Loucy (cell line): ENCODE measurements around the gene SKIC8.

Experiments
- H2AFZ ChIP-seq: fragments of 200-600 bp; sonication (generic); 2 replicates; pipeline ENCODE4 v1.6.0; 2016; ENCODE audit warnings: antibody characterized with exemption, mild to moderate bottlenecking, low read length, moderate library complexity
- H3F3A ChIP-seq: fragments of 200-600 bp; 2 replicates; pipeline ENCODE4 v1.6.0; 2016; ENCODE audit warnings: antibody characterized with exemption, low read depth, mild to moderate bottlenecking
- H3K27me3 ChIP-seq: fragments of 200-600 bp; sonication (generic); 2 replicates; pipeline ENCODE4 v1.6.1; 2014; ENCODE audit warnings: low read length, mild to moderate bottlenecking; ENCODE audit not compliant: insufficient read depth, poor library complexity, severe bottlenecking
- H3K36me3 ChIP-seq: fragments of 200-600 bp; sonication (generic); 2 replicates; pipeline ENCODE4 v1.6.1; 2016; ENCODE audit warnings: low read length; ENCODE audit not compliant: insufficient read depth
- H3K4me1 ChIP-seq: fragments of 200-600 bp; sonication (generic); 2 replicates; pipeline ENCODE4 v1.5.1; 2014; ENCODE audit warnings: low read length, mild to moderate bottlenecking; ENCODE audit not compliant: insufficient read depth, poor library complexity, severe bottlenecking
- H3K4me2 ChIP-seq: fragments of 200-600 bp; sonication (generic); 2 replicates; pipeline ENCODE4 v1.6.0; 2014; ENCODE audit warnings: antibody characterized with exemption, low read length, low read depth, mild to moderate bottlenecking; ENCODE audit not compliant: poor library complexity, severe bottlenecking
- H3K4me3 ChIP-seq: fragments of 200-600 bp; sonication (generic); 2 replicates; pipeline ENCODE4 v1.5.1; 2014; ENCODE audit warnings: low read length, mild to moderate bottlenecking, mixed read lengths; ENCODE audit not compliant: poor library complexity, severe bottlenecking
- H3K79me2 ChIP-seq: fragments of 200-600 bp; sonication (generic); 2 replicates; pipeline ENCODE4 v1.6.1; 2014; ENCODE audit warnings: low read length; ENCODE audit not compliant: insufficient read depth
- H3K9ac ChIP-seq: fragments of 200-600 bp; sonication (generic); 2 replicates; pipeline ENCODE4 v1.6.0; 2014; ENCODE audit warnings: mild to moderate bottlenecking, low read depth, low read length, moderate library complexity; ENCODE audit not compliant: poor library complexity, severe bottlenecking
- H3K9me2 ChIP-seq: fragments of 200-600 bp; sonication (generic); replicated peaks from 2 replicates; pipeline ENCODE4 v1.6.1; 2016; ENCODE audit warnings: low read depth, low read length, mixed read lengths
- H3K9me3 ChIP-seq: fragments of 200-600 bp; sonication (generic); 2 replicates; pipeline ENCODE4 v1.6.1; 2014; ENCODE audit warnings: mild to moderate bottlenecking, antibody characterized with exemption, low read length, low read depth; ENCODE audit not compliant: insufficient read depth
- H4K20me1 ChIP-seq: fragments of 200-600 bp; sonication (generic); 2 replicates; pipeline ENCODE4 v1.6.0; 2014; ENCODE audit warnings: antibody characterized with exemption, low read length, mild to moderate bottlenecking; ENCODE audit not compliant: insufficient read depth, poor library complexity, severe bottlenecking
- EZH2phosphoT487 ChIP-seq: fragments of 200-600 bp; IDR thresholded peaks from 2 replicates; pipeline ENCODE4 v1.6.1; 2018; ENCODE audit warnings: antibody characterized with exemption, mild to moderate bottlenecking, moderate library complexity, borderline replicate concordance
- TF ChIP-seq, protein P1 (sequence below): fragments of 200-600 bp; sonication (generic); conservative IDR thresholded peaks from 2 replicates; pipeline ENCODE4 v1.5.1; 2014; ENCODE audit warnings: mild to moderate bottlenecking, antibody characterized with exemption, low read length

SKIC8 gene

GRCh38 chr15:78315686-78316282, 16.4 kb upstream of the SKIC8 start:
- Histone ChIP-seq H3K4me3 (no peak overlapping the region), H3K9ac (no peak overlapping the region), H2AFZ (no peak overlapping the region), H3F3A (no peaks in the 10 kb centered on the region), H3K4me2 (no peak overlapping the region), H3K9me3 (no peaks in the 10 kb centered on the region), H3K79me2 (no peaks in the 10 kb centered on the region), H3K36me3 (no peaks in the 10 kb centered on the region), H3K27me3 (no peaks in the 10 kb centered on the region), H3K4me1 (no peaks in the 10 kb centered on the region), H3K9me2 (no peaks in the 10 kb centered on the region), H4K20me1 (no peaks in the 10 kb centered on the region)
- TF ChIP-seq, protein P1, sequence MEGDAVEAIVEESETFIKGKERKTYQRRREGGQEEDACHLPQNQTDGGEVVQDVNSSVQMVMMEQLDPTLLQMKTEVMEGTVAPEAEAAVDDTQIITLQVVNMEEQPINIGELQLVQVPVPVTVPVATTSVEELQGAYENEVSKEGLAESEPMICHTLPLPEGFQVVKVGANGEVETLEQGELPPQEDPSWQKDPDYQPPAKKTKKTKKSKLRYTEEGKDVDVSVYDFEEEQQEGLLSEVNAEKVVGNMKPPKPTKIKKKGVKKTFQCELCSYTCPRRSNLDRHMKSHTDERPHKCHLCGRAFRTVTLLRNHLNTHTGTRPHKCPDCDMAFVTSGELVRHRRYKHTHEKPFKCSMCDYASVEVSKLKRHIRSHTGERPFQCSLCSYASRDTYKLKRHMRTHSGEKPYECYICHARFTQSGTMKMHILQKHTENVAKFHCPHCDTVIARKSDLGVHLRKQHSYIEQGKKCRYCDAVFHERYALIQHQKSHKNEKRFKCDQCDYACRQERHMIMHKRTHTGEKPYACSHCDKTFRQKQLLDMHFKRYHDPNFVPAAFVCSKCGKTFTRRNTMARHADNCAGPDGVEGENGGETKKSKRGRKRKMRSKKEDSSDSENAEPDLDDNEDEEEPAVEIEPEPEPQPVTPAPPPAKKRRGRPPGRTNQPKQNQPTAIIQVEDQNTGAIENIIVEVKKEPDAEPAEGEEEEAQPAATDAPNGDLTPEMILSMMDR: peak; percentile 43
- TF ChIP-seq EZH2phosphoT487: no peak

DNA sequence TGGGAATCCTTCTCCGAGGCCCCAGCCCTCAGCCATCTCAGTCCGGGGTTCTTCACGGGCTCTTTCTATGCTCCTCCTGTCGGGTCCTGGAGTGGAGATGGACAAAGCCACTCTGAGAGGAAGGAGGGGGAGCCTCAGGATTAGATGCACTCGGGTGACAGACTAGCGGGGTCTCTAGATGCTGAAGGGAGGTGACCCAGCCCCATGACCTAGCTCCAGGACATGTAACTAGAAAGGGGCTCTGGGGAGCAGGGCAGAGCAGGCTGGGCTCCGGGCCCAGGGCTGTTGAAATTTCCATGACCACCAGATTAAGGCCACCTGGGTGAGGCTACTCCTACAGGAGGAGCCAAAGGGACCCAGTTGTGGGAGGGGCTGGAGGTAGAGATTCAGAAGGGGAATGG, 14.8 kb upstream of the SKIC8 start:
- no peak overlapping the region for H3K4me3 ChIP-seq
- TF ChIP-seq EZH2phosphoT487: no peak
- TF ChIP-seq, protein P1: no peak
- H3K4me1 ChIP-seq: no peaks in the 10 kb centered on the region
- no peak overlapping the region for H2AFZ ChIP-seq
- no peaks in the 10 kb centered on the region for H3K27me3 ChIP-seq
- H3K9me3 ChIP-seq: no peaks in the 10 kb centered on the region
- no peaks in the 10 kb centered on the region for H3K9me2 ChIP-seq
- no peaks in the 10 kb centered on the region for H3K79me2 ChIP-seq
- H3F3A ChIP-seq: no peaks in the 10 kb centered on the region
- no peak overlapping the region for H3K9ac ChIP-seq
- H3K4me2 ChIP-seq: no peak overlapping the region
- H3K36me3 ChIP-seq: no peaks in the 10 kb centered on the region
- no peaks in the 10 kb centered on the region for H4K20me1 ChIP-seq

DNA sequence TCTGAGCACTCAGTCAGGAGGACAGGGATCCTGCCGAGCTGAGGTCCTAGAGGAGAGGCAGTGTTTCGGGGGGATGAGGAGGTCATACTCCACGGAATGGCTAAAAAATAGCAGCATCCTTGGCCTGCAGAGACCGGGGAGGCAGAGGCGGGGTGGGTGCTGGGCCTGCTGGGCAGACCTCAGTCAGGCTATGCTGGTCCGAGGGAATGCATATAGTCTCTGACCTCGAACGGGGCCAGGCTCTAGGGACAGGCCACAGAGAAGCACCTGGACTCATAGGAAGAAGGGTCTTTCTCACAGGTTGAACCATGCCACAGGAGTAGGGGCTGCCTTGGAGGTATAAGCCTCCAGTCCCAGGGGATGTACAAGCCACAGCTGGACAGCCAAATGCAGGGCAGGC, 14.0 kb upstream of the SKIC8 start:
- TF ChIP-seq, protein P1: no peak
- no peak for TF ChIP-seq EZH2phosphoT487
- peaks cover 5% of the 10 kb centered on the region for H3K4me1 ChIP-seq
- no peaks in the 10 kb centered on the region for H3K79me2 ChIP-seq
- H3K4me2 ChIP-seq: no peak overlapping the region
- no peak overlapping the region for H2AFZ ChIP-seq
- H3K9me3 ChIP-seq: no peaks in the 10 kb centered on the region
- H4K20me1 ChIP-seq: no peaks in the 10 kb centered on the region
- H3K9ac ChIP-seq: no peak overlapping the region
- no peak overlapping the region for H3K4me3 ChIP-seq
- no peaks in the 10 kb centered on the region for H3K9me2 ChIP-seq
- H3K36me3 ChIP-seq: no peaks in the 10 kb centered on the region
- H3F3A ChIP-seq: no peaks in the 10 kb centered on the region
- no peaks in the 10 kb centered on the region for H3K27me3 ChIP-seq
